ENCODE data around the gene SIAH2.
"Not testable (repeated sequence)": the region's sequence is repeated elsewhere in the genome, so short reads cannot be mapped to it uniquely, and the experiment has no call there.

The SIAH2 gene
- 50.9 to 335 (median 67.1) reads per million in 3 experiments for total RNA-seq

- peak; percentile 94 for DNase-seq
Observed at GRCh38 chr3:150763122-150763840, at the start of gene SIAH2. SIAH2 (minus strand) TSS chr3:150763169; CDS start chr3:150762849, 320 bp downstream.

- DNase-seq = no peak
Observed at GRCh38 chr3:150811984-150812383, 49.0 kb upstream of the SIAH2 start.

GRCh38 chr3:150810641-150811040, 47.7 kb upstream of the SIAH2 start:
- DNase-seq = no peak

- DNase-seq = no peak
Observed at GRCh38 chr3:150806185-150806835, 43.3 kb upstream of the SIAH2 start.

GRCh38 chr3:150805354-150805753, 42.4 kb upstream of the SIAH2 start:
- no peak for DNase-seq

GRCh38 chr3:150803440-150803985, 40.5 kb upstream of the SIAH2 start:
- no peak for DNase-seq

GRCh38 chr3:150800722-150801121, 37.8 kb upstream of the SIAH2 start:
- DNase-seq = no peak

- no peak for DNase-seq
Observed at GRCh38 chr3:150798122-150798618, 35.2 kb upstream of the SIAH2 start.

GRCh38 chr3:150797155-150797554, 34.2 kb upstream of the SIAH2 start:
- no peak for DNase-seq

- not testable (repeated sequence) for DNase-seq
Observed at GRCh38 chr3:150796527-150796926, 33.6 kb upstream of the SIAH2 start.

GRCh38 chr3:150793641-150794040, 30.7 kb upstream of the SIAH2 start:
- no peak for DNase-seq

- DNase-seq = no peak
Observed at GRCh38 chr3:150790629-150791028, 27.7 kb upstream of the SIAH2 start.

- DNase-seq = no peak
Observed at GRCh38 chr3:150789451-150789850, 26.5 kb upstream of the SIAH2 start.

GRCh38 chr3:150787741-150788370, 24.9 kb upstream of the SIAH2 start:
- peak; percentile 55 for DNase-seq

- no peak for DNase-seq
Observed at GRCh38 chr3:150786791-150787190, 23.8 kb upstream of the SIAH2 start.

- no peak for DNase-seq
Observed at GRCh38 chr3:150784747-150785125, 21.8 kb upstream of the SIAH2 start.

GRCh38 chr3:150783920-150784746, 21.2 kb upstream of the SIAH2 start:
- DNase-seq = no peak

GRCh38 chr3:150783316-150783715, 20.3 kb upstream of the SIAH2 start:
- DNase-seq = no peak

GRCh38 chr3:150779402-150779858, 16.5 kb upstream of the SIAH2 start:
- no peak for DNase-seq

- DNase-seq = no peak
Observed at GRCh38 chr3:150778793-150779401, 15.9 kb upstream of the SIAH2 start.

GRCh38 chr3:150775001-150775599, 12.1 kb upstream of the SIAH2 start:
- DNase-seq = no peak
